HG02623 (cell line): ENCODE data around the gene KCNQ1.

Experiments used
- ATAC-seq: cut with Tn5 transposase; IDR thresholded peaks from one replicate; pipeline ENCODE4 v1.9.1; 2021; ENCODE audit warnings: moderate library complexity; ENCODE audit not compliant: unreplicated experiment

Gene KCNQ1

DNA sequence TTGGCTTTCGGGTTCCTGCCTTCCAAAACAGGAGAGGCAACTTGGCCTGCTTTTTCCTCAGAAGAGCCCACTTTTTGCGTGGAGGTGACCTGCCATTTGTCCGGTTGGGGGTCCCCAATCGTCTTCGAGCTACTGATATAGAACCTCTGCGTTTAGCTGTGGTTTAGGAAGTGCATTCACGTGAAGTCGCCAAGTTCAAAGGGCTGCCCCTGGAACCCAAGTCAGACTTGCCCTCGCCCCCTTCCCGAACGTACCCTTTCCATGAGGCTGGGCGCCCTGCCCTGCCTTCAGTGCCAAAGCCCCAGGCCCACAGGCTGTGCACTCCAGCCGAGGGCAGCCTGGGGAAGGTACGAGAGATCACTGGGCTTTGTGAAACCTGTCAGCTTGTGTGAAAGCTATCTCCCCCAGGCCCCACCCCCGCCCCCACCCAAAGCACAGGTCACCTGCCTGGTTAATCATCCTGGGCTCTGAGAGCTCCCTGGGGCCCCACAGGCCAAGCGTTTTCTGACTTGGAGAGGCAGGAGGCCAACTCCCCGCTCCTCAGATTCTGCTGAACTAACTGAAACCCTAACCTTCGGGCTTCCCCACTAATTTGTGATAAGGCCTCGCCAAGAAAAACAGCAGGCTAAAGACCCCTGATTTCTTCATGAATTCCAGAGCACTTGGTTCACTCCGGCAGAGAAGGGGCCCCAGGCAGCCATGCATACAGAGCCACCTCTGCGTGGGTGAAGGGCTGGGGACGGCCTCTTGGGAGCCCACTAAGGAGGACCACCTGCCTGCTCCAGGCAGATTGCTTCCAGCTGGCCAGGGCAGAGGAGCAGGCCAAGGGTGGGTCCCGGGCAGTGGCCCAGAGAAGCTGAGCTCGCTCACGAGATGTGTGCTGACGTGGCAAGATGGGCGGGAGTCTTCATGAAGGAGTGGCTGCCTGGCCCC lies 280.8 kb downstream of the KCNQ1 start:
- no peak for ATAC-seq

DNA sequence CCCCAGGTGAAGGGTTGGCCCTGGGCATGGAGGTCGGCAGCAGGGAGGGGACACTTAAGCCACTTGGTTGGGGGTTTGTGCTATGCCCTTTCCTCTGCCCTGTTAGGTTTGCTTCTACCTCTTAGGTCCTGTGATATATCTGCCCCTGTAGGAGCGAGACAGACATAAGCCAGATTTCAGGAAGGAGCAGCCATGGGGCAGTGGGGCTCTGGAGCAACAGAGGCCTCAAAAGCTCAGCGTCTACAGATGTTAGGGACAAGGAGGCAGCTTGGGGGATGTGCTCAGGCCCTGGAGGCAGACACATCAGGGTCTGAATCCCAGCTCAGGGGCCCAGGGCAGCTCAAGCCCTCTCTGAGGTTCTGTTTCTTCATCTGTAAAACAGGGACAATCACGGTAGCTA lies 282.2 kb downstream of the KCNQ1 start:
- no peak for ATAC-seq

DNA sequence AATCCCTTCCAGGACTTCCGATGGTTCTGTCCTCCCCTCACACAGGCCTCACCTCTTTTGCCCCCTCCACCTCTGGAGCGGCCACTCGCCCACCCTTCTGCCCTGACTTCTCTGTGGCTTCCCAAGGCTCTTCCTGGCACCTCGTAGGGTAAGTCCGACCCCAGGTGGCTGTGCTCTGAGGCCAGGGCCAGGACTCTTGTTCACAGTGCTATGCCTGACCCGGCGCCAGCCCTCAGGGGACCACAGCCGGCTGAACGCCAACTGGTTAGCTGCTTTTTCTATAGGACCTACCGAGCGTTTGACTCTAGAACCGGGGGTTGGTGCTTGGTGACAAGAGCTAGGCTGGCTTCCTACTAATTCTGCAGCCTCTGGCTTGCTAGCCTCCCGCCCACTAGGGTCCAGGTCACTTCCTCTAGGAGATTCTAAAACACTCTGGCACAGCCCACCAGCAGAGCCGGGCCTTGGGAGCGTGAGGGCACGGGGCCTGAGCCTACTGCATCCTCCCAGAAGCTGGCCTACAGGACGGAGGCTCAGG lies 283.4 kb downstream of the KCNQ1 start:
- ATAC-seq, result no peak

DNA sequence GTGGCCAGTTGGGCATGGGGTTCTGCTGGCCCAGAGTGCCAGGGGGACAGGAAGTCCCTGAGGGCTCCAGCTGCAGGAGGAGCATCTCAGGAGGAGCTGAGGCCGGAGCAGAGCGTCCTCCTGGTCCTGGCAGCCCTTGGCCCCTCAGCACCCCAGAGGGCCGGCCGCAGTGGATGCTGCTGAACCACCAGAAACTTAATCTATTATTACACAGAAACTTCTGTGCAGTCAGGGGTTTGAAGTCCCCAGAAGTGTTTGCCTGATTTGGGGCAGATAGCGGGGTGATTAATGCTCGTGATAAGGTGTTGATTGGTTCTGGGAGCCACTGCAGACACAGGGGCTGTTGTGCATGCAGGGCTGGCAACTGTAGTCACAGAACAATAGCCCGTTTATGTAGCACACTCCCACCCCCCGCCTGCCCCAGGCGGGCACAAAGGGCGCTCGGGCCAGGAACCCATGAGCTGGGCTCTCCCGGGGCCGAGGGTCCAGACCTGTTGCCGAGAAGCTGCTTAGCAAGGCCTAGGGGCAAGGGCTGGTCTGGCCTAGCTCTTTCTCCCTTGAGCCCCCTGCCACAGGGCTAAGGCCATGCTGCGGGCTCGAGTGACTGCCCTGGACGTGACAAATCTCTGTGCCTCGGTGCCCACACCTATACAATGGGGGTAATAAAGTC lies 284.0 kb downstream of the KCNQ1 start:
- ATAC-seq, result no peak

DNA sequence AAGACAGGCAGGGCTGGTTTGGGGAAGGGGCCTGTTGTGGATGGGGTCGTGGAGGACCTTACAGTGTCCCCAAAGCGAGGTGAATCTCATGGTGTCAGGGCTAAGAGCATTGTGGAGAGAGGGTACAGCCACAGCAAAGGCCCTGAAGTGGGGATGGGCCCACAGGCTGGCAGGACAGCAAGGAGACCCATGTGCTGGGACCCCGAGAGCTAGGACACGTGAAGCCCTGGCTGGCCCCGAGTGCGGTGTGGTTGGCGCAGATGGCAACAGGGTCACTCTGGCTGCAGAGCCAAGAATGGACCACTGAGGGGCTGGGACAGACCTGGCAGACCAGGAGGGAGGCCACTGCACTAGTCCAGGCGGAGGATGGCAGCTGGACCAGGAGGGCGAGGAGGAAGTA lies 285.0 kb downstream of the KCNQ1 start:
- ATAC-seq, result no peak

DNA sequence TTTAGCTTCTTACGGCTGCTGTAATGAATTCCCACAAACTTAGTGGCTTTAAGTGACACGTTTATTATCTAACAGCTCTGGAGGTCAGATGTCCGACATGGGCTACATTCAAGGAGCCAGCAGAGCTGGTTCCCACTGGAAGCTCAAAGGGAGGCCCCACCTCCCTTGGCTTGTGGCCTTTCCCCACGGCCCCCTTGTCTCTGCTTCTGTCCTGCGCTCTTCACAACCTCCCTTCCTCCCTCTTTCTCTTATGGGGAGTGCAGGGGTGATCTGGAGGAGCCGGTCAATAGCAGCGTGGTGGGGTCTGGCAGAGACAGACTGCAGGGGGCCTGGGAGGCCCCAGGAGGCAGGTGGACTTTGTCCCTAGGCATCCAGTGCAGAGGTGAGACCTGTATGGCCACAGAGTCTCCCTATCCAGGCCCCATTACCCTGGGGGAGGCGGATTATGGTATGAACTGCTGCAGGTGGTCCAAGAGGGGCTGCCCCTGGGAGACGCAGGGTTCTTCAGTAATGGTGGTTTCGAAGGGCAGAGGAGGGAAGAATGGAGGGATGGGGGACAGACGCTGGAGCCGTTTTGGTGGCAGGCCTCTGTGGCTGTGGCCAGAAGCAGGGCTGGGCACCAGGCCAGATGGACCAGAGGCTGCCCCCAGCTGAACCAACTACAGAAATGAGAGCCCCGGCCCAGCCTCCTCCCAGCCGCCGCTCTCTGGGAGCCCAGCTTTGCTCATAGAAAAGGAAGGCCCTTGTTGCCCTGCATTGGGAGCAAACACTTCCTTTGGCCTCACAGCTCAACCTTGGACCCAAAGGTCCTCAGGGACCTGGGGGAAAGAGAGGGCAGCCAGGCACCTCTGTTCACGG lies 285.7 kb downstream of the KCNQ1 start:
- no peak for ATAC-seq

DNA sequence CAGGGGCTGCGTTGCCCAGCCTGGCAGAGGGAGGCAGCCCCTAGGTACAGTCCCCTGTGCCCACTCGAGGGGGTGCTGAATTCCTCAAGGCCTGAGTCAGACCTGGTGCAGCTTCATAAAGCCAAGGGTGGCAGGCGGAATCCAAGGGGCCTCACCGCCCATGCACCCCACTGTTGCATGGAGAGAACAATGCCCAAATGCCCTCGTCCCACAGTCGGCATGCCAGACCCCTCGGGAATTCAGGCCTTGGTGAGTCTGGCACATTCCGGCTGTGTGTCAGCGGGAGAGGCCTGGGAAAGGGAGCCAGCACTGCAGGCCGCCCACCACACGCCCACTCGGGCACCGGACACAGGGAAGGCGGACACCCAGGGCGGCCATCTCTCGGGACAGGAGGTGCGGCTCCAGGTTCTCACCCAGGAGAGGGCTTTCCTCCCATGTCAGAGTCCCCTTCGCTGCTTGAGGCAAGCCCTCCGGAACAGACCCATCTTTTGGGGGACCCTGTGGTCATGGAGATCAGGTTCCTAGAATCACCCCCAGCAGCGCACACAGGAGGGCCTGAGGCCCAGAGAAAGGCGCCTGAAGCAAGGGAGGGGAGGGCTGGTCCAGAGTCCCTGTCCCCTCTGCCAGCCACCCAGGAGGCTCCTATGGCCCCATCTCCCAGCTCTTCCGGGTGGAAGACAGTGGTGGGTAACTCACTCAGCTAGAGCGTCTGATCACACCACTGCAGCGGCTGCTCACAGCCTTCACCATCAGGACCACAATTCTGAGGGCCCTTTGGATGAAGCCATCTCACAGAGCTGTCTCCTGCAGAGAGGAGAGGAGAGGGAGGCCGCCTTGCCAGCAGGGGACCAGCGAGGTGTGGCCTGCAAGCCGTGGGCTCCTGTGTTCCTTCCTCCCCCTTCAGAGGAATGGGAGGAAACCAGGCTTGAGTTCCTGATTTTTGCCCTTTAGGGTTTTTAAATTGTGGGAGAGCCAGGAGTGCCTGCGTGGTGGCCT lies 286.6 kb downstream of the KCNQ1 start:
- ATAC-seq, result no peak

DNA sequence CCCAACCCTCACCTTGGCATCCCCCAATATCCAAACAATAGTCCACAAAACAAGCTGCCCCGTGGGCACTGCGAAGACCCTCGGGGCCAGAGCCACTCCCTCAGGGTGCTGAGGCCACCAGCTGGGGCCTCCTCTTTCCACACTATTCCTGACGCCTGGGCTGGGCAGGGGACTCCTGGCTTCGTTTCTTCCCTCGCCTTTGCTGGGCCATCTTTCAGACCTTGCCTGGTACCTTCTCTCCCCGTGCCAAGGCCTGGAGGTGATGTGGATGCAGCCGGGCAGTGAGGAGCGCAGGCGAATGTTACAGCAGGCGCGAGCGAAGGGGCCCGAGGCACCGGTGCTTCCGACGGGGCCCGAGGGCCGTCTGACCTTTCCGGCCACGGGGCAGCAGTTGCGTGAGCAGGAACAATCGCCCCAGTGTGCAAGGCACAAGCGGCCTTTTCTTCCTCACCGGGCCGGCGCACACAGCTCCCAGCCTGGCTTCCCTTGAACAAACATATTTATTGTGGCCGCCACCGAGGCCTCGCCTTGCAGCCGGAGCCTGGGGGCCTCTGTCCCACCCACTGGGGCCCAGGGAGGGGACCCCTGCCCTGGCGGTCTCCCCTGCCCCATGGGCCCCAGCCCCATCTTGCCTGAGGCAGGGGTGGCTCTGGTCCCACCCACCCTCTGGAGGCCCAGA lies 287.6 kb downstream of the KCNQ1 start:
- ATAC-seq, result no peak

DNA sequence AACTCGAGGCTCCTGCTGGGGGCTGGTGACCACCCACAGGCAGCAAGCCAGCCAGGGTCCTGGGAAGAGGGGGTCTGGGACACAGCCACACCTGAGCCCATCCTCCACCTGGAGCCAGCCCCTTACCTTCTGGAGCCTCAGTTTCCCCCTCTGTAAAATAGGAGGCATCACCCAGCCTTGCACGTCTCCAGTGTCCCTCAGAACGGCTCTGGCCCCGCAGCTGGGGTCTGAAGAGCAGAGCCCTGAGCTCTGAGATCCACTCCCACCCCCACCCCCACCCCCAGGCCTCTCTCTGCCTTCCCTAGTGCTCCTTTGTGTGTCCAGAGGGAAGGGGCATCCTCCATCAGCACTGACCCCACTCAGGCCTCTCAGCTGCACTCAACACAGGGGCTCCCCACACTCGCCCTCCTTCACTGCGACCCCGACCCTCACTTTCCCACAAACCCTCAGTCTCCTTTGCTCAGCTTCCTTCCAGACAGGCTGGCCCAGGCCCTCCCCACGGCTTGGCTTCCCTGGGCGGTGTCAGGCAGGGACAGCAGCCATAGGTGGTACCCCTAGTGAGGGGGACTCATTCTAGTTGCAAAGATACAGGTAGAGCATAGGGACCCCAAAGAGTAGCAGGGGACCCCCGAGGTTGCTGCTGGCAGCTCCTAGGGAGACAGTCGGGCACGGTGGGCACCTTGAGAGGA lies 288.3 kb downstream of the KCNQ1 start:
- no peak for ATAC-seq

DNA sequence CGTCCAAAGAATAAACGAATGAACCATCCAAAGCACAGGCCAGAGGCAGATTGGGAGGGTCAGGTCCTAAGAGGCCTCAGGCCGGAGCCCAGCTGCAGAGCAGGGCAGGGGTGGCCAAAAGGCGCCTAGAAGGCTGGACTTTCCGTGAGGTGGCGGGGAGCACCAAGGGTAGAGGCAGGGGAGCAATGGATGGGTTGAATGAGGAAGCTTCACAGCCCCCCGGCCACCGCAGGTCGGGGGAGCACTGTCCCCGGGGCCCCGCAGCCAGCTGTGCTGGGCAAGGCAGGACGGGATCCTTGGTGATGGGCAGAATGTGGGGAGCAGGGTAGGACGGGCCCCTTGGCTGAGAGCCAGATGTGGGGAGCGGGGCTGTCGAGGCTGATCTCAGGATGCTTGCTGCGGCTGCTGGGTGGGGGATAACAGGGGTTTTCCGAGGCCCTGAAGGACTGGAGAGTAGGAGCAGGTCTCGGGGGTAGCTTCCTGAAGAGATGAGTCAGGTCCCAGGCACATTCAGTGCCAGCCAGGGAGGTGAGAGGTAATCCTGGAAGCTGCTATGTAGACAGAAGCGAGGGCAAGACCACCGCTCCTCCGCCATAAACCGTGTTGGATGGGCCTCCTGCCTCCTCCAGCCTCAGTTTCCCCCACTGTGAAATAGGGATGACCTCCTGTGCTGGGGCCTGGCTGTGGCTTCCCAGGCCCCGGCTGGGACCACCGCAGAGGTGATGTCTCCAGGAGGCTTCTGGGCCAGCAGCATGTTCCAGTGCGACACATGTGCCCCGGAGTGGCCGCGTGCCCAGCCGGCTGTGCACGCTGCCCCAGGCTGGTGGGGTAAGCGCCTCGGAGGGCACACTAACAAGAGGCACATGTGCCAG lies 289.6 kb downstream of the KCNQ1 start:
- no peak for ATAC-seq

DNA sequence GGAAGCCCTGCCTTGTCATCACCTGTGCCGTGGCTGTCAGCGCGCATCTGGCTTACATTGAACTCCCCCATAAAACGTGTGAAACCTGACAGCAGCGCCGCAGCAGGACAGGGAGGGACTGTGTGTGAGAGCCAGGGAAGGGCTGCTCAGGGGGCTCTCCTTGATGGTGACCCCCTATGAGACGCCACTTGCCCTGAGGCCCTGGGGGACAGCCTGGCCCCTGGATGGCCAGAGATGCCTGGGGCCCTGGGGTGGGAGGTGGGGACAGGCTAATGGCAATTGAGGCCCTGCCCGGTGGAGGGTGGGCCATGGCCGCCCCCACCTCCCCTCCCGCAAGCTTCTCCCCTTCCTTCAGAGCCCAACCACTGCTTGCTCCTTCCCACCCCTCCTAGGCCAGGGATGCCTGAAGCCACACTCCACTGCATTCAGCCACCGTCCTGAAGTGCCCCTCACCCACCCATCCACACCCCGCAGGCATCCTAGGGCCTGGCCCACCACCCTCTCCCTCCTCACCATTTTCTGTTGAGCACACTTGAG lies 290.3 kb downstream of the KCNQ1 start:
- ATAC-seq, result no peak

DNA sequence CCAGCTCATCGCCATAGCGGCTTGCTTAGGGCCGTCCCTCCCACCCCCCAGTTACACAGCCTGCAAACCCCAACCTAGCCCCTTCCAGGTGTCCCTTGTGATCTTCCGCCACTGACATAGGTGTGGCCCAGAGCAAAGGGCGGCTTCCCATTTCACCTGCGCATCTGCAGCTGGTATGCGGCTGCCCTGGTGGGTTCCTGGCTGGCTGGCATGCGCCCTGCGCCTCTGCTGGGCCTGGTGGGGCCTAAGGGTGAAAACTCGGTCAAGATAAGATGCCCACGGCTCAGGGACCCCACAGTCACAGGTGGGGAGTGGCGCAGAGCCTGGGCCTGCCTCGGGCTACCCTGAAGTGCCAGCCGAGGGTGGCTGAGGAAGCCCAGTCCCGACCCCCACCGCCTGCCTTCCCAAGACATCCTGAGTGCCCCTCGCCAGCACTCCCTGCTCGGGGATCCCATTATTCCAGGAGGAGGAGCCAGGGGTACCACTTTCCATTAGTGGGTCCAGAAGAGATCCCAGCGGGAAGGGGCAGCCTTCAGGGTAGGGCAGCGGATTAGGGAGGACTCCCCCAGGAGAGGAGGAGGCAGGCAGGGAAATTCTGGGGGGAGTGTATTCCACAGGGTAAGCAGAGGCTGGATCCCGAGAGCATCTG lies 291.9 kb downstream of the KCNQ1 start:
- ATAC-seq, result no peak

DNA sequence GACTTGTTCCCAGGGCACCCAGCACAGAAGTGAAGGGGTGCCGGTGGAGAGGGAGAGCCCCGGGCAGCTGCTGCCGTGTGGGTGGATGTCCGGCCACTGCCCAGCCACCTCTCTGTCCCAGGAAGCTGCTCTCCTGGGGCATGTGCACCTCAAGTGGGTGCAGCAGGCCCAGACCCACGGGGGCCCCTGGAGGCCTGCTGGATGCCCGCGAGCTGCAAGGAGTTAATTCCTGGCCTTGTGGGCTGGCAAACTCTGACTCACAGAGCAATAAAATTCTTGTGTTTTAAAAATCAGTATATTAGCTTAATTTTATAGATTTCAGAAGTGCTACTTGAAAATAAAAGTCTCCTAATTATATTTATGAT lies 292.4 kb downstream of the KCNQ1 start:
- ATAC-seq, result no peak

DNA sequence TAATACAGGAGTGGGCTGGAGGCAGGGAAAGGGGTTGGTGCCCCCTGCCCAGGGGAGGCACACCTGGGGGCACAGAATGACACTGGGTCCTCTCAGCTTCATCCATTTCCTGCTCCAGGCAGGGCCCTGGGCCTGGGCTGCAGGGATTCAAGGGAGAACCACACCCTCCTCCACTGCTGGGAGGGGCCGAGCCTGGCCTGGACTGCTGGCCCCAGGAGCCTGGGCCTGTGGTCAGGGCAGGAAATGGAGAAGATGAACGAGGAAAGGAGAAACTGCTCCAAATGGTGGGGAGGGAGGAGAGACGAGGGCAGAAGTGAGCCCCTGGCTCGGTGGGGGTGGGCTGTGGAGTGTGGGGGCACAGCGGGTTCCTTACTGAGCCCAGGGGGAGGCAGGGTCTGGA lies 293.1 kb downstream of the KCNQ1 start:
- no peak for ATAC-seq

DNA sequence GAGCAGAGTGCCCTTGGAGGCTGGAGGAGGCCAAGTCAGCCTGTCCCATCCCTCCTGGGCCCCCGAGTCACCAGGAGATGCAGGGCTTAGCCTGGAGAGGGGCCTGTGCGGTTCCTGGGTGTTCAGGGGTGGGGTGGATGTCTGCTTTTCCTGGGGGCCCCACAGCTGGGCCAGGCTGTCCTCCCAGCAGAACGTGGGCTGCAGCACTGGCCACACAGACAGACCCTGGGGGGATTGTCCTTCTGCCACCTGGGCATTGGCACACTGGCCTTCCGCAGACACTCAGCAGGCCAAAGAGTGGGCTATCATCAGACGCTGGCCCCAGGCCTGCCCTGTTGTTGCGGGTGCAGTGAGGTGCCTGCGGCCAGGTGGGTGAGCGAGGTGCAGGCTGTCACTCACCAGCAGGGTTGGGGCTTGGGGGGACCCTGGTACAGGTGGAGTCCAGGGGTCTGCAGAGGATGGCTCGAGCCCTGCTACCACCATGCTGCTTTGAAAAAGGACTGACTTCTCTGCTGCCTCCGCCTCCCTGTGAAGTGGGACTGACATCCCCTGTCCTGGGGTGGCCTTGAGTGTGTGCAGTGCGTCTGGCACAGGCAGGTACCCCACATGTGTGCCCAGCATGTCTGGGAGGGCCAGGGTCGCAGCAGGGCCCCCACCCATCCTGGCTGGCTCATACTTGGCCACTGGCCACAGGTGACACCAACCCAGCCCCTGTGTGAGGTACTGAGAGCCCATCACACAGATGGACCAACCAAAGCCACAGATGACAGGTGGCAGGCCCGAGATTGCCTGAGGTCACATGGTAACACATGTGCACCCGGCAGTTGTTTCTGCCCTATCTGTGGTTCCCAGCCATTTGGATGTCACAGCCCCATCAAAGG lies 294.0 kb downstream of the KCNQ1 start:
- ATAC-seq, result no peak
